Hepatocyte (in vitro differentiated cells): ENCODE results near the gene PSMD8. TPM values are rescaled to one million over a fixed set of nuclear protein-coding genes. Genes with fewer than 3 reads are reported as not detected.

Experiments used
- DNase-seq: peaks from one replicate; pipeline ENCODE4 v3.0.0-alpha.2; 2016; ENCODE audit warnings: low spot score
- H2AFZ ChIP-seq: fragments of 200-600 bp; sonication (generic); 2 replicates; pipeline ENCODE4 v1.6.0; 2016; ENCODE audit warnings: antibody characterized with exemption, mild to moderate bottlenecking
- H3K27ac ChIP-seq: fragments of 200-600 bp; sonication (generic); 2 replicates; pipeline ENCODE4 v1.5.1; 2016; ENCODE audit warnings: mild to moderate bottlenecking
- H3K27me3 ChIP-seq: fragments of 200-600 bp; sonication (generic); 2 replicates; pipeline ENCODE4 v1.6.1; 2016
- H3K36me3 ChIP-seq: fragments of 200-600 bp; sonication (generic); replicated peaks from 2 replicates; pipeline ENCODE4 v1.5.1; 2016; ENCODE audit warnings: low read depth; ENCODE audit not compliant: insufficient read depth
- H3K4me1 ChIP-seq: fragments of 200-600 bp; sonication (generic); 2 replicates; pipeline ENCODE4 v1.5.1; 2016; ENCODE audit warnings: mild to moderate bottlenecking, moderate library complexity; ENCODE audit not compliant: insufficient read depth
- H3K4me2 ChIP-seq: fragments of 200-600 bp; sonication (generic); 2 replicates; pipeline ENCODE4 v1.6.0; 2016
- H3K4me3 ChIP-seq: fragments of 200-600 bp; sonication (generic); 2 replicates; pipeline ENCODE4 v1.5.1; 2016; ENCODE audit warnings: mild to moderate bottlenecking
- H3K79me2 ChIP-seq: fragments of 200-600 bp; sonication (generic); 2 replicates; pipeline ENCODE4 v1.6.0; 2017; ENCODE audit warnings: mild to moderate bottlenecking
- H3K9me2 ChIP-seq: fragments of 200-600 bp; sonication (generic); replicated peaks from 2 replicates; pipeline ENCODE4 v1.6.0; 2017; ENCODE audit warnings: mild to moderate bottlenecking; ENCODE audit not compliant: insufficient read depth
- H3K9me3 ChIP-seq: fragments of 200-600 bp; sonication (generic); 2 replicates; pipeline ENCODE4 v1.5.1; 2016; ENCODE audit warnings: low read depth, mild to moderate bottlenecking
- H4K20me1 ChIP-seq: fragments of 200-600 bp; sonication (generic); 2 replicates; pipeline ENCODE4 v1.6.0; 2016; ENCODE audit warnings: mild to moderate bottlenecking; ENCODE audit not compliant: insufficient read depth, poor library complexity, severe bottlenecking
- CTCF ChIP-seq: fragments of 200-600 bp; sonication (generic); IDR thresholded peaks from 2 replicates; pipeline ENCODE4 v1.5.1; 2016; ENCODE audit warnings: antibody characterized with exemption, mild to moderate bottlenecking; ENCODE audit not compliant: poor library complexity
- EZH2 ChIP-seq: fragments of 200-600 bp; sonication (generic); IDR thresholded peaks from 2 replicates; pipeline ENCODE4 v1.6.1; 2016; ENCODE audit warnings: antibody characterized with exemption, mild to moderate bottlenecking, borderline replicate concordance
- EZH2phosphoT487 ChIP-seq: fragments of 200-600 bp; sonication (generic); IDR thresholded peaks from one replicate; pipeline ENCODE4 v1.6.1; 2018; ENCODE audit warnings: antibody characterized with exemption, mild to moderate bottlenecking, low read depth, moderate library complexity; ENCODE audit not compliant: unreplicated experiment, severe bottlenecking
- WGBS: methylation state at CpG from one replicate; pipeline ENCODE4 v1.1.6; 2016; ENCODE audit warnings: low lambda C conversion rate; ENCODE audit errors: missing lambda C conversion rate; 5-methylcytosine and 5-hydroxymethylcytosine counted together
- polyA plus RNA-seq: library from polyadenylated mRNA; unstranded; fragments of >200 nt; fragmentation: Nextera tagmentation; extraction: Ambion mirVana; gene quantifications from 2 replicates; pipeline ENCODE4 v1.2.1, GENCODE V29; 2016
- total RNA-seq: library from RNA; depleted of rRNA; stranded (reverse); fragments of >200 nt; gene quantifications from 2 replicates; pipeline ENCODE4 v1.2.3, GENCODE V29; 2014

The PSMD8 gene
- total and polyA plus RNA-seq, 2 experiments from 2014 or later, result 250 to 278 TPM

GRCh38 chr19:38346837-38347236 is 27.5 kb upstream of the PSMD8 start:
- Histone ChIP-seq H2AFZ (no peak overlapping the region), H4K20me1 (no peaks in the 10 kb centered on the region), H3K79me2 (no peaks in the 10 kb centered on the region), H3K9me3 (no peaks in the 10 kb centered on the region), H3K27ac (no peak overlapping the region), H3K4me2 (no peak overlapping the region), H3K4me1 (no peaks in the 10 kb centered on the region), H3K27me3 (no peaks in the 10 kb centered on the region), H3K4me3 (no peak overlapping the region), H3K36me3 (no peaks in the 10 kb centered on the region), H3K9me2 (no peaks in the 10 kb centered on the region)
- DNase-seq, result no peak
- TF ChIP-seq EZH2phosphoT487 (no peak), EZH2 (no peak), CTCF (no peak)
- WGBS, result 82% methylated on average over 4 of the region's 4 CpGs

- Histone ChIP-seq H3K4me3 (no peak overlapping the region), H4K20me1 (no peaks in the 10 kb centered on the region), H3K79me2 (no peaks in the 10 kb centered on the region), H3K27ac (no peak overlapping the region), H3K4me2 (no peak overlapping the region), H3K9me2 (no peaks in the 10 kb centered on the region), H3K9me3 (no peaks in the 10 kb centered on the region), H3K27me3 (no peaks in the 10 kb centered on the region), H2AFZ (no peak overlapping the region), H3K4me1 (no peaks in the 10 kb centered on the region), H3K36me3 (no peaks in the 10 kb centered on the region)
- TF ChIP-seq CTCF (no peak), EZH2phosphoT487 (no peak)
- no peak for DNase-seq
- WGBS, result 90% methylated on average over 3 of the region's 3 CpGs
These were observed 23.5 kb upstream of the PSMD8 start for GRCh38 chr19:38350883-38351282.

- WGBS, result 78% methylated on average over 9 of the region's 9 CpGs
- TF ChIP-seq EZH2, result no peak
- Histone ChIP-seq H3K4me3 (no peak overlapping the region), H3K27ac (no peak overlapping the region), H3K27me3 (no peaks in the 10 kb centered on the region), H3K36me3 (no peaks in the 10 kb centered on the region), H4K20me1 (no peaks in the 10 kb centered on the region), H3K79me2 (no peaks in the 10 kb centered on the region), H3K4me1 (no peaks in the 10 kb centered on the region), H3K9me2 (no peaks in the 10 kb centered on the region), H3K9me3 (no peaks in the 10 kb centered on the region), H2AFZ (no peak overlapping the region), H3K4me2 (no peak overlapping the region)
- DNase-seq, result no peak
These were observed 22.4 kb upstream of the PSMD8 start for GRCh38 chr19:38351865-38352395.

GRCh38 chr19:38352611-38353010 is 21.8 kb upstream of the PSMD8 start:
- no peak overlapping the region for H3K27ac ChIP-seq

More at GRCh38 chr19:38352611-38353010, 21.8 kb upstream of the PSMD8 start:
- H2AFZ ChIP-seq, result no peak overlapping the region
- DNase-seq, result no peak
- no peak for TF ChIP-seq EZH2
- no peak for TF ChIP-seq EZH2phosphoT487
- TF ChIP-seq CTCF, result no peak
- H3K9me2 ChIP-seq, result no peaks in the 10 kb centered on the region
- H3K4me1 ChIP-seq, result no peaks in the 10 kb centered on the region
- no peaks in the 10 kb centered on the region for H3K36me3 ChIP-seq
- no peak overlapping the region for H3K4me2 ChIP-seq
- no peak overlapping the region for H3K4me3 ChIP-seq
- H4K20me1 ChIP-seq, result no peaks in the 10 kb centered on the region
- 92% methylated on average over 8 of the region's 8 CpGs for WGBS
- no peaks in the 10 kb centered on the region for H3K9me3 ChIP-seq
- H3K27me3 ChIP-seq, result no peaks in the 10 kb centered on the region
- H3K79me2 ChIP-seq, result no peaks in the 10 kb centered on the region
